K562 (cell line): ENCODE measurements around the gene GOLGA2. TPM values are rescaled to one million over a fixed set of nuclear protein-coding genes. Genes with fewer than 3 reads are reported as not detected.
A peak's percentile ranks its signal among the peaks of the same experiment; 100 is the strongest.

Source experiments
- microRNA counts: library from miRNA; unstranded; fragments of <30 nt; microRNA quantifications from one replicate; lab custom pipeline; 2016
- microRNA-seq: library from miRNA; unstranded; fragments of <30 nt; microRNA quantifications from one replicate; pipeline ENCODE4, GENCODE V29; 2018; ENCODE audit warnings: borderline microRNAs expressed
- polyA plus RNA-seq, 8 experiments: library from polyadenylated mRNA; depleted of rRNA in 4 of 8; stranded (reverse) in 5 of 8; unstranded in 3 of 8; fragments of >200 nt; fragmentation: Nextera tagmentation in 2 of 8; fragmentation: Illumina TruSeq in 1 of 8; extraction: Ambion mirVana in 2 of 8; extraction: Trizol in 1 of 8; gene quantifications; 2 replicates each; pipeline versions ENCODE4 v1.2.1 to v1.2.3, GENCODE V29; 2011 to 2014; ENCODE audit warnings: inconsistent platforms in 1 of 8, missing spikeins in 1 of 8
- small RNA-seq: library from RNA; depleted of rRNA; stranded (forward); fragments of <200 nt; gene quantifications from one replicate; pipeline ENCODE3, GENCODE V24; 2014
- total RNA-seq, 7 experiments: library from RNA; depleted of rRNA in 6 of 7; stranded (reverse); fragments of >200 nt in 6 of 7; fragmentation: Illumina TruSeq in 2 of 7; extraction: Trizol in 2 of 7; gene quantifications; 2 replicates each; pipeline versions ENCODE4 v1.2.1 to v1.2.3, GENCODE V29; 2011 to 2021; ENCODE audit warnings: low replicate concordance in 1 of 7

GOLGA2 gene
- total and polyA plus RNA-seq, 9 of the 15 experiments (the other 6 are each of a cell fraction or from before 2014, with no cell fraction given) = 15.7 to 138 (median 76.0) TPM

MicroRNA genes within 50 kb of the gene (microRNA counts, 767-probe panel; counts per million panel counts)
- 3,237 counts per million, percentile 72 among the panel's probes with 10 or more counts for microRNA hsa-miR-199b-5p (lab: Ali Mortazavi, UCI)
- microRNA hsa-miR-3154 (lab: Ali Mortazavi, UCI) = not detected

Small RNA genes within 50 kb of the gene (microRNA-seq; reads per million reads assigned to microRNA genes)
- gene MIR199B = 287 reads per million, percentile 87 among the genes with 10 or more reads in this experiment
- gene MIR3154 = not detected

Small RNA genes within 50 kb of the gene (small RNA-seq; reads per million reads assigned to genes)
- 24.6 reads per million, percentile 97 among the genes with 10 or more reads in this experiment for gene MIR199B
- gene MIR3154 = not detected

Other genes with a start within 250 kb of the GOLGA2 start
Only the 7 nearest of the 15 such genes appear.
- gene CIZ1, start 84.4 kb downstream of the GOLGA2 start, total RNA-seq (2014; rRNA removed) = 127 and 164 TPM in 2 replicates
- gene CIZ1, start 84.4 kb downstream of the GOLGA2 start, total RNA-seq (2014; rRNA removed; fragmentation: Illumina TruSeq; extraction: Trizol) = 55.4 and 57.1 TPM in 2 replicates
- gene CIZ1, start 84.4 kb downstream of the GOLGA2 start, total RNA-seq (2015; rRNA removed; fragmentation: Illumina TruSeq; extraction: Trizol) = 83.7 and 87.8 TPM in 2 replicates
- gene CIZ1, start 84.4 kb downstream of the GOLGA2 start, total RNA-seq (2021) = 329 and 330 TPM in 2 replicates
- gene CIZ1, start 84.4 kb downstream of the GOLGA2 start, polyA plus RNA-seq (2011; rRNA removed) = 82.1 and 168 TPM in 2 replicates
- 244 and 291 TPM in 2 replicates for gene CIZ1, start 84.4 kb downstream of the GOLGA2 start, polyA plus RNA-seq (2014; fragmentation: Illumina TruSeq; extraction: Trizol)
- gene CIZ1, start 84.4 kb downstream of the GOLGA2 start, polyA plus RNA-seq (2014; fragmentation: Nextera tagmentation; extraction: Ambion mirVana) = 10 to 100 TPM in 1 of 2 experiments, 1 to 10 TPM in 1; 6.6 to 12.6 TPM
- 161 and 175 TPM in 2 replicates for gene CIZ1, start 84.4 kb downstream of the GOLGA2 start, polyA plus RNA-seq (2014; rRNA removed)
- gene DNM1, start 72.6 kb downstream of the GOLGA2 start, total RNA-seq (2014; rRNA removed) = 6.6 and 7.9 TPM in 2 replicates
- 4.5 and 5.2 TPM in 2 replicates for gene DNM1, start 72.6 kb downstream of the GOLGA2 start, total RNA-seq (2014; rRNA removed; fragmentation: Illumina TruSeq; extraction: Trizol)
- 8.4 and 9.1 TPM in 2 replicates for gene DNM1, start 72.6 kb downstream of the GOLGA2 start, total RNA-seq (2015; rRNA removed; fragmentation: Illumina TruSeq; extraction: Trizol)
- 20.7 and 23.1 TPM in 2 replicates for gene DNM1, start 72.6 kb downstream of the GOLGA2 start, total RNA-seq (2021)
- gene DNM1, start 72.6 kb downstream of the GOLGA2 start, polyA plus RNA-seq (2011; rRNA removed) = 9.5 and 33.1 TPM in 2 replicates
- 10.0 and 15.5 TPM in 2 replicates for gene DNM1, start 72.6 kb downstream of the GOLGA2 start, polyA plus RNA-seq (2014; fragmentation: Illumina TruSeq; extraction: Trizol)
- gene DNM1, start 72.6 kb downstream of the GOLGA2 start, polyA plus RNA-seq (2014; fragmentation: Nextera tagmentation; extraction: Ambion mirVana) = under 1 TPM; 0.39 to 0.58 TPM
- 17.6 TPM in 2 replicates for gene DNM1, start 72.6 kb downstream of the GOLGA2 start, polyA plus RNA-seq (2014; rRNA removed)
- gene SWI5, start 269 bp upstream of the GOLGA2 start, total RNA-seq (2014; rRNA removed) = 105 and 106 TPM in 2 replicates
- gene SWI5, start 269 bp upstream of the GOLGA2 start, total RNA-seq (2014; rRNA removed; fragmentation: Illumina TruSeq; extraction: Trizol) = 82.6 and 86.7 TPM in 2 replicates
- 93.9 and 94.3 TPM in 2 replicates for gene SWI5, start 269 bp upstream of the GOLGA2 start, total RNA-seq (2015; rRNA removed; fragmentation: Illumina TruSeq; extraction: Trizol)
- 72.3 and 77.3 TPM in 2 replicates for gene SWI5, start 269 bp upstream of the GOLGA2 start, total RNA-seq (2021)
- gene SWI5, start 269 bp upstream of the GOLGA2 start, polyA plus RNA-seq (2011; rRNA removed) = 121 and 145 TPM in 2 replicates
- gene SWI5, start 269 bp upstream of the GOLGA2 start, polyA plus RNA-seq (2014; fragmentation: Illumina TruSeq; extraction: Trizol) = 95.9 and 104 TPM in 2 replicates
- gene SWI5, start 269 bp upstream of the GOLGA2 start, polyA plus RNA-seq (2014; fragmentation: Nextera tagmentation; extraction: Ambion mirVana) = 100 to 1,000 TPM in 1 of 2 experiments, 10 to 100 TPM in 1; 62.8 to 133 TPM
- 121 and 141 TPM in 2 replicates for gene SWI5, start 269 bp upstream of the GOLGA2 start, polyA plus RNA-seq (2014; rRNA removed)
- gene TRUB2, start 46.4 kb upstream of the GOLGA2 start, total RNA-seq (2014; rRNA removed) = 46.0 and 90.9 TPM in 2 replicates
- gene TRUB2, start 46.4 kb upstream of the GOLGA2 start, total RNA-seq (2014; rRNA removed; fragmentation: Illumina TruSeq; extraction: Trizol) = 43.0 and 63.0 TPM in 2 replicates
- 72.7 and 74.7 TPM in 2 replicates for gene TRUB2, start 46.4 kb upstream of the GOLGA2 start, total RNA-seq (2015; rRNA removed; fragmentation: Illumina TruSeq; extraction: Trizol)
- 91.3 and 104 TPM in 2 replicates for gene TRUB2, start 46.4 kb upstream of the GOLGA2 start, total RNA-seq (2021)
- gene TRUB2, start 46.4 kb upstream of the GOLGA2 start, polyA plus RNA-seq (2011; rRNA removed) = 64.4 and 79.2 TPM in 2 replicates
- 110 and 117 TPM in 2 replicates for gene TRUB2, start 46.4 kb upstream of the GOLGA2 start, polyA plus RNA-seq (2014; fragmentation: Illumina TruSeq; extraction: Trizol)
- 10 to 100 TPM in 1 of 2 experiments, 1 to 10 TPM in 1; 9.3 to 24.2 TPM for gene TRUB2, start 46.4 kb upstream of the GOLGA2 start, polyA plus RNA-seq (2014; fragmentation: Nextera tagmentation; extraction: Ambion mirVana)
- 56.7 and 89.1 TPM in 2 replicates for gene TRUB2, start 46.4 kb upstream of the GOLGA2 start, polyA plus RNA-seq (2014; rRNA removed)
- gene COQ4, start 46.8 kb upstream of the GOLGA2 start, total RNA-seq (2014; rRNA removed) = 104 and 150 TPM in 2 replicates
- 44.3 and 48.5 TPM in 2 replicates for gene COQ4, start 46.8 kb upstream of the GOLGA2 start, total RNA-seq (2014; rRNA removed; fragmentation: Illumina TruSeq; extraction: Trizol)
- gene COQ4, start 46.8 kb upstream of the GOLGA2 start, total RNA-seq (2015; rRNA removed; fragmentation: Illumina TruSeq; extraction: Trizol) = 66.2 and 67.2 TPM in 2 replicates
- gene COQ4, start 46.8 kb upstream of the GOLGA2 start, total RNA-seq (2021) = 102 and 107 TPM in 2 replicates
- 113 and 117 TPM in 2 replicates for gene COQ4, start 46.8 kb upstream of the GOLGA2 start, polyA plus RNA-seq (2011; rRNA removed)
- gene COQ4, start 46.8 kb upstream of the GOLGA2 start, polyA plus RNA-seq (2014; fragmentation: Illumina TruSeq; extraction: Trizol) = 58.3 and 90.4 TPM in 2 replicates
- gene COQ4, start 46.8 kb upstream of the GOLGA2 start, polyA plus RNA-seq (2014; fragmentation: Nextera tagmentation; extraction: Ambion mirVana) = 10 to 100 TPM in 1 of 2 experiments, 1 to 10 TPM in 1; 9.1 to 11.3 TPM
- 135 and 140 TPM in 2 replicates for gene COQ4, start 46.8 kb upstream of the GOLGA2 start, polyA plus RNA-seq (2014; rRNA removed)
- gene SLC27A4, start 64.5 kb upstream of the GOLGA2 start, total RNA-seq (2014; rRNA removed) = 22.6 and 36.7 TPM in 2 replicates
- gene SLC27A4, start 64.5 kb upstream of the GOLGA2 start, total RNA-seq (2014; rRNA removed; fragmentation: Illumina TruSeq; extraction: Trizol) = 6.1 and 8.1 TPM in 2 replicates
- 14.0 TPM in 2 replicates for gene SLC27A4, start 64.5 kb upstream of the GOLGA2 start, total RNA-seq (2015; rRNA removed; fragmentation: Illumina TruSeq; extraction: Trizol)
- 31.6 and 35.7 TPM in 2 replicates for gene SLC27A4, start 64.5 kb upstream of the GOLGA2 start, total RNA-seq (2021)
- gene SLC27A4, start 64.5 kb upstream of the GOLGA2 start, polyA plus RNA-seq (2011; rRNA removed) = 7.9 and 9.1 TPM in 2 replicates
- 16.1 and 22.7 TPM in 2 replicates for gene SLC27A4, start 64.5 kb upstream of the GOLGA2 start, polyA plus RNA-seq (2014; fragmentation: Illumina TruSeq; extraction: Trizol)
- under 1 TPM; 0.25 to 0.92 TPM for gene SLC27A4, start 64.5 kb upstream of the GOLGA2 start, polyA plus RNA-seq (2014; fragmentation: Nextera tagmentation; extraction: Ambion mirVana)
- gene SLC27A4, start 64.5 kb upstream of the GOLGA2 start, polyA plus RNA-seq (2014; rRNA removed) = 16.0 and 18.1 TPM in 2 replicates
- gene URM1, start 95.4 kb upstream of the GOLGA2 start, total RNA-seq (2014; rRNA removed) = 53.3 and 68.0 TPM in 2 replicates
- 25.4 and 35.7 TPM in 2 replicates for gene URM1, start 95.4 kb upstream of the GOLGA2 start, total RNA-seq (2014; rRNA removed; fragmentation: Illumina TruSeq; extraction: Trizol)
- gene URM1, start 95.4 kb upstream of the GOLGA2 start, total RNA-seq (2015; rRNA removed; fragmentation: Illumina TruSeq; extraction: Trizol) = 33.7 and 37.3 TPM in 2 replicates
- 82.0 and 83.8 TPM in 2 replicates for gene URM1, start 95.4 kb upstream of the GOLGA2 start, total RNA-seq (2021)
- 57.0 and 74.4 TPM in 2 replicates for gene URM1, start 95.4 kb upstream of the GOLGA2 start, polyA plus RNA-seq (2011; rRNA removed)
- 88.9 and 90.6 TPM in 2 replicates for gene URM1, start 95.4 kb upstream of the GOLGA2 start, polyA plus RNA-seq (2014; fragmentation: Illumina TruSeq; extraction: Trizol)
- gene URM1, start 95.4 kb upstream of the GOLGA2 start, polyA plus RNA-seq (2014; fragmentation: Nextera tagmentation; extraction: Ambion mirVana) = 10 to 100 TPM; 10.1 to 24.7 TPM
- 72.1 and 81.3 TPM in 2 replicates for gene URM1, start 95.4 kb upstream of the GOLGA2 start, polyA plus RNA-seq (2014; rRNA removed)